ENCODE measurements around the gene HPSE2.

- no peak for TF ChIP-seq POLR2A (IDR thresholded peaks at IDR 0.05)
- no peak for TF ChIP-seq POLR2AphosphoS5 (IDR thresholded peaks at IDR 0.05)
- TF ChIP-seq CTCF (IDR thresholded peaks at IDR 0.05): no peak
These were observed 753.6 kb downstream of the HPSE2 start for GRCh38 chr10:98482096-98482495.
